ENCODE data around the gene PLET1. TPM values are rescaled to one million over a fixed set of nuclear protein-coding genes. Genes with fewer than 3 reads are reported as not detected.

PLET1 gene
- total and polyA plus RNA-seq, 2 donors (not counting 3 experiments of a cell fraction or from before 2014, with no cell fraction given): not detected

GRCh38 chr11:112247201-112247600, 13.5 kb downstream of the PLET1 start:
- H2AFZ ChIP-seq (ENCODE audit: low read depth, low read length): no peak overlapping the region
- intact Hi-C loops (cut with micrococcal nuclease): no loop called here
- H3K27ac ChIP-seq (ENCODE audit: insufficient read depth, low read depth, low read length): no peak overlapping the region
- no peak overlapping the region for H3K4me3 ChIP-seq (replicated peaks in 1 of 3; ENCODE audit: insufficient read depth in 1 of 3, low read depth in 1 of 3, low read length in 3 of 3)
- H3K36me3 ChIP-seq (ENCODE audit: control insufficient read depth in 2 of 2, extremely low read depth in 1 of 2, insufficient read depth in 2 of 2, low read length in 2 of 2): no peaks in the 10 kb centered on the region
- FAIRE-seq: no peak
- dilution Hi-C loops (cut with MboI; ENCODE audit: extremely low pct_ligation_motif_present, low sequenced_read_pairs): no loop called here
- no peak overlapping the region for H3K4me2 ChIP-seq (ENCODE audit: insufficient read depth, low read length)
- ChIA-PET CTCF (interaction anchor here (0.6 kb wide), 1 partner anchor 32 kb away, joined by 3 read pairs; no protein-coding TSS in a partner anchor), POLR2A (no interaction called here)
- BruUV-seq (replicated peaks): no TSS peak
- no peaks in the 10 kb centered on the region for H4K20me1 ChIP-seq (replicated peaks; ENCODE audit: control insufficient read depth, extremely low read depth, insufficient read depth, low read length)
- no peaks in the 10 kb centered on the region for H3K9me3 ChIP-seq (replicated peaks; ENCODE audit: control insufficient read depth, insufficient read depth, low read length)
- TF ChIP-seq MYC (IDR thresholded peaks at IDR 0.05; ENCODE audit: low read depth, low read length) (no peak), EZH2 (IDR thresholded peaks at IDR 0.05; ENCODE audit: borderline replicate concordance, low read depth, low read length, severe bottlenecking) (no peak)
- no peaks in the 10 kb centered on the region for H3K27me3 ChIP-seq (ENCODE audit: control insufficient read depth in 2 of 2, insufficient read depth in 2 of 2, low read length in 2 of 2)
- H3K4me1 ChIP-seq (ENCODE audit: control insufficient read depth, extremely low read depth, insufficient read depth, low read length): no peaks in the 10 kb centered on the region
- no peaks in the 10 kb centered on the region for H3K79me2 ChIP-seq (ENCODE audit: control insufficient read depth, insufficient read depth, low read length)
- no peak overlapping the region for H3K9ac ChIP-seq (replicated peaks; ENCODE audit: extremely low read depth, insufficient read depth, low read length)
- DNase-seq (ENCODE audit: low read depth, low spot score): no peak
- no peaks in the 10 kb centered on the region for H3K9me1 ChIP-seq (replicated peaks; ENCODE audit: control insufficient read depth, extremely low read depth, insufficient read depth, low read length)

DNA sequence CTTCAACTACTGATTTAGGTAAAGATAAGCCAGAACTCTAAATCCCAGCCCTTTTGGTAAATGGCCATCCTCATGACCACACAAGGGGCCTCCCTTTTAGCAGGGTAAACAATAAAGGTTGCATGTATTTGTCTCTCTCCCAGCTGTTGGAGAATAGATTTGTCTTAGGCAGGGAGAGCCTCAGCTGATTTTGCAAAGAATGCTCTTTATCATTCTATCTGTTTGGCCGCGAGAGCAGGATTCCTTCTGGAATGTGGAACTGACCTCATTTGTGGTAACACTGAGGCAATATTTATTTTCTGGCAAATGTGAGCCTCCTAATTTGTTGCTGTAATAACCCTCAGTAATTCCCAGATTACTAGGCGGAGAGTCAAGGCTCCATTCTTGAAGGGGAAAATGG, 19.2 kb downstream of the PLET1 start:
- Histone ChIP-seq H3K9me1 (replicated peaks; ENCODE audit: control insufficient read depth, extremely low read depth, insufficient read depth, low read length) (no peaks in the 10 kb centered on the region), H3K36me3 (ENCODE audit: control insufficient read depth in 2 of 2, extremely low read depth in 1 of 2, insufficient read depth in 2 of 2, low read length in 2 of 2) (peaks cover 6 to 7% of the 10 kb centered on the region in 2 experiments), H3K4me3 (replicated peaks in 1 of 3; ENCODE audit: insufficient read depth in 1 of 3, low read depth in 1 of 3, low read length in 3 of 3) (no peak overlapping the region), H3K9ac (replicated peaks; ENCODE audit: extremely low read depth, insufficient read depth, low read length) (no peak overlapping the region), H3K4me1 (ENCODE audit: control insufficient read depth, extremely low read depth, insufficient read depth, low read length) (no peaks in the 10 kb centered on the region), H3K27ac (ENCODE audit: insufficient read depth, low read depth, low read length) (no peak overlapping the region), H2AFZ (ENCODE audit: low read depth, low read length) (no peak overlapping the region), H3K4me2 (ENCODE audit: insufficient read depth, low read length) (no peak overlapping the region), H4K20me1 (replicated peaks; ENCODE audit: control insufficient read depth, extremely low read depth, insufficient read depth, low read length) (no peaks in the 10 kb centered on the region), H3K9me3 (replicated peaks; ENCODE audit: control insufficient read depth, insufficient read depth, low read length) (no peaks in the 10 kb centered on the region), H3K27me3 (ENCODE audit: control insufficient read depth in 2 of 2, insufficient read depth in 2 of 2, low read length in 2 of 2) (no peaks in the 10 kb centered on the region), H3K79me2 (ENCODE audit: control insufficient read depth, insufficient read depth, low read length) (no peaks in the 10 kb centered on the region)
- BruUV-seq (replicated peaks): no TSS peak
- FAIRE-seq: no peak
- DNase-seq (ENCODE audit: low read depth, low spot score): no peak
- intact Hi-C loops (cut with micrococcal nuclease) (no loop called here), dilution Hi-C loops (cut with MboI; ENCODE audit: extremely low pct_ligation_motif_present, low sequenced_read_pairs) (no loop called here)
- POLR2A ChIA-PET: no interaction called here
- TF ChIP-seq, protein P1, sequence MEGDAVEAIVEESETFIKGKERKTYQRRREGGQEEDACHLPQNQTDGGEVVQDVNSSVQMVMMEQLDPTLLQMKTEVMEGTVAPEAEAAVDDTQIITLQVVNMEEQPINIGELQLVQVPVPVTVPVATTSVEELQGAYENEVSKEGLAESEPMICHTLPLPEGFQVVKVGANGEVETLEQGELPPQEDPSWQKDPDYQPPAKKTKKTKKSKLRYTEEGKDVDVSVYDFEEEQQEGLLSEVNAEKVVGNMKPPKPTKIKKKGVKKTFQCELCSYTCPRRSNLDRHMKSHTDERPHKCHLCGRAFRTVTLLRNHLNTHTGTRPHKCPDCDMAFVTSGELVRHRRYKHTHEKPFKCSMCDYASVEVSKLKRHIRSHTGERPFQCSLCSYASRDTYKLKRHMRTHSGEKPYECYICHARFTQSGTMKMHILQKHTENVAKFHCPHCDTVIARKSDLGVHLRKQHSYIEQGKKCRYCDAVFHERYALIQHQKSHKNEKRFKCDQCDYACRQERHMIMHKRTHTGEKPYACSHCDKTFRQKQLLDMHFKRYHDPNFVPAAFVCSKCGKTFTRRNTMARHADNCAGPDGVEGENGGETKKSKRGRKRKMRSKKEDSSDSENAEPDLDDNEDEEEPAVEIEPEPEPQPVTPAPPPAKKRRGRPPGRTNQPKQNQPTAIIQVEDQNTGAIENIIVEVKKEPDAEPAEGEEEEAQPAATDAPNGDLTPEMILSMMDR (IDR thresholded peaks at IDR 0.05; ENCODE audit: extremely low read depth in 1 of 2, insufficient read depth in 1 of 2, low read depth in 1 of 2, low read length in 2 of 2): no peak
- TF ChIP-seq FOS (IDR thresholded peaks at IDR 0.05; ENCODE audit: borderline replicate concordance, insufficient read depth, low read length) (no peak), MYC (IDR thresholded peaks at IDR 0.05; ENCODE audit: low read depth, low read length) (no peak), POLR2AphosphoS5 (IDR thresholded peaks at IDR 0.05; ENCODE audit: insufficient read depth, low read depth, low read length) (no peak), MAX (IDR thresholded peaks at IDR 0.05; ENCODE audit: insufficient read depth, insufficient read length) (no peak), GATA2 (IDR thresholded peaks at IDR 0.05; ENCODE audit: insufficient read depth, insufficient read length, low read depth, low read length) (no peak), JUN (IDR thresholded peaks at IDR 0.05; ENCODE audit: borderline replicate concordance, insufficient read depth, insufficient read length, low read depth) (no peak), EZH2 (IDR thresholded peaks at IDR 0.05; ENCODE audit: borderline replicate concordance, low read depth, low read length, severe bottlenecking) (no peak), POLR2A (IDR thresholded peaks at IDR 0.05; ENCODE audit: low read depth, low read length) (no peak)
- CTCF ChIA-PET: interaction anchor here (1.9 kb wide), 1 partner anchor 39 kb away, joined by 7 read pairs; no protein-coding TSS in a partner anchor

All from endothelial cell of umbilical vein (primary cell).